ENCODE measurements around the gene ST8SIA5. TPM values are rescaled to one million over a fixed set of nuclear protein-coding genes. Genes with fewer than 3 reads are reported as not detected.

ST8SIA5 gene
- total and polyA plus RNA-seq, 4 donors = 0.06 to 0.09 (median 0.08) TPM

- Histone ChIP-seq H3K36me3 (ENCODE audit: control insufficient read depth in 4 of 4, insufficient read depth in 4 of 4, low read length in 4 of 4) (peaks cover 0 to 3% (median 0%) of the 10 kb centered on the region in 4 donors), H3K4me1 (ENCODE audit: control insufficient read depth in 5 of 5, insufficient read depth in 5 of 5, low read length in 5 of 5) (no peaks in the 10 kb centered on the region), H3K9me3 (ENCODE audit: control insufficient read depth in 4 of 4, insufficient read depth in 3 of 4, low read length in 3 of 4) (peaks cover 0 to 7% (median 2%) of the 10 kb centered on the region in 4 donors), H3K27ac (ENCODE audit: low read depth in 1 of 2, low read length in 1 of 2) (no peak overlapping the region), H3K4me3 (no peak overlapping the region), H3K9ac (ENCODE audit: insufficient read depth in 1 of 2, low read length in 2 of 2) (no peak overlapping the region), H3K27me3 (ENCODE audit: control insufficient read depth in 3 of 3, insufficient read depth in 3 of 3, low read length in 2 of 3) (peaks cover 0 to 2% (median 0%) of the 10 kb centered on the region in 3 donors)
- WGBS, 2 donors = 90 to 91% methylated on average over 4 of the region's 4 CpGs
- DNase-seq (no peak), ATAC-seq (ENCODE audit: insufficient read depth, low FRiP score) (no peak)
- no peak for TF ChIP-seq CTCF (IDR thresholded peaks at IDR 0.05; ENCODE audit: control extremely low read depth, extremely low read depth)
Observed at GRCh38 chr18:46789088-46789487, 32.2 kb upstream of the ST8SIA5 start.

- no peaks in the 10 kb centered on the region for H3K4me1 ChIP-seq (ENCODE audit: control insufficient read depth in 5 of 5, insufficient read depth in 5 of 5, low read length in 5 of 5)
- no peak overlapping the region for H3K27ac ChIP-seq (ENCODE audit: low read depth in 1 of 2, low read length in 1 of 2)
- H3K4me3 ChIP-seq = no peak overlapping the region
- no peak overlapping the region for H3K9ac ChIP-seq (ENCODE audit: insufficient read depth in 1 of 2, low read length in 2 of 2)
- TF ChIP-seq CTCF (IDR thresholded peaks at IDR 0.05; ENCODE audit: control extremely low read depth, extremely low read depth) = no peak
- WGBS, 2 donors = 77 to 80% methylated on average over 3 of the region's 3 CpGs
- H3K36me3 ChIP-seq (ENCODE audit: control insufficient read depth in 4 of 4, insufficient read depth in 4 of 4, low read length in 4 of 4) = peaks cover 0 to 3% (median 0%) of the 10 kb centered on the region in 4 donors
- peaks cover 0 to 7% (median 2%) of the 10 kb centered on the region in 4 donors for H3K9me3 ChIP-seq (ENCODE audit: control insufficient read depth in 4 of 4, insufficient read depth in 3 of 4, low read length in 3 of 4)
- DNase-seq (no peak), ATAC-seq (ENCODE audit: insufficient read depth, low FRiP score) (no peak)
- H3K27me3 ChIP-seq (ENCODE audit: control insufficient read depth in 3 of 3, insufficient read depth in 3 of 3, low read length in 2 of 3) = no peaks in the 10 kb centered on the region
Observed at GRCh38 chr18:46787674-46788073, 30.8 kb upstream of the ST8SIA5 start.

- H3K27me3 ChIP-seq (ENCODE audit: control insufficient read depth in 3 of 3, insufficient read depth in 3 of 3, low read length in 2 of 3) = no peaks in the 10 kb centered on the region
- H3K36me3 ChIP-seq (ENCODE audit: control insufficient read depth in 4 of 4, insufficient read depth in 4 of 4, low read length in 4 of 4) = no peaks in the 10 kb centered on the region
- ATAC-seq (ENCODE audit: insufficient read depth, low FRiP score) = no peak
- peaks cover 0 to 7% (median 6%) of the 10 kb centered on the region in 5 donors for H3K4me1 ChIP-seq (ENCODE audit: control insufficient read depth in 5 of 5, insufficient read depth in 5 of 5, low read length in 5 of 5)
- no peak overlapping the region for H3K27ac ChIP-seq (ENCODE audit: low read depth in 1 of 2, low read length in 1 of 2)
- H3K4me3 ChIP-seq = no peak overlapping the region
- TF ChIP-seq CTCF (IDR thresholded peaks at IDR 0.05; ENCODE audit: control extremely low read depth, extremely low read depth) = no peak
- peaks cover 0 to 1% (median 0%) of the 10 kb centered on the region in 4 donors for H3K9me3 ChIP-seq (ENCODE audit: control insufficient read depth in 4 of 4, insufficient read depth in 3 of 4, low read length in 3 of 4)
- 45 to 58% methylated on average over 5 of the region's 5 CpGs for WGBS, 2 donors
- DNase-seq = no peak
- no peak overlapping the region for H3K9ac ChIP-seq (ENCODE audit: insufficient read depth in 1 of 2, low read length in 2 of 2)
Observed at GRCh38 chr18:46772357-46772756, 15.5 kb upstream of the ST8SIA5 start.

- Histone ChIP-seq H3K9me3 (ENCODE audit: control insufficient read depth in 4 of 4, insufficient read depth in 3 of 4, low read length in 3 of 4) (peaks cover 0 to 1% (median 0%) of the 10 kb centered on the region in 4 donors), H3K9ac (ENCODE audit: insufficient read depth in 1 of 2, low read length in 2 of 2) (no peak overlapping the region), H3K27ac (ENCODE audit: low read depth in 1 of 2, low read length in 1 of 2) (no peak overlapping the region), H3K4me1 (ENCODE audit: control insufficient read depth in 5 of 5, insufficient read depth in 5 of 5, low read length in 5 of 5) (peaks cover 0 to 7% (median 6%) of the 10 kb centered on the region in 5 donors), H3K36me3 (ENCODE audit: control insufficient read depth in 4 of 4, insufficient read depth in 4 of 4, low read length in 4 of 4) (no peaks in the 10 kb centered on the region), H3K27me3 (ENCODE audit: control insufficient read depth in 3 of 3, insufficient read depth in 3 of 3, low read length in 2 of 3) (no peaks in the 10 kb centered on the region), H3K4me3 (no peak overlapping the region)
- TF ChIP-seq CTCF (IDR thresholded peaks at IDR 0.05; ENCODE audit: control extremely low read depth, extremely low read depth) = no peak
- DNase-seq = peak; percentile 27 to 46 (median 29)
- 40% methylated on average over 3 of the region's 3 CpGs for WGBS, 2 donors
- ATAC-seq (ENCODE audit: insufficient read depth, low FRiP score) = no peak
Observed at GRCh38 chr18:46771141-46771540, 14.3 kb upstream of the ST8SIA5 start.
